HG03520 (cell line): Measurements from ENCODE around the gene USP7.

Source experiments
- ATAC-seq: cut with Tn5 transposase; IDR thresholded peaks from one replicate; pipeline ENCODE4 v1.9.1; 2021; ENCODE audit warnings: mild to moderate bottlenecking, moderate library complexity; ENCODE audit not compliant: unreplicated experiment

Gene USP7

GRCh38 chr16:8865145-8865882 is 98.4 kb downstream of the USP7 start:
- no peak for ATAC-seq

GRCh38 chr16:8864480-8865110 is 99.1 kb downstream of the USP7 start:
- ATAC-seq = no peak

DNA sequence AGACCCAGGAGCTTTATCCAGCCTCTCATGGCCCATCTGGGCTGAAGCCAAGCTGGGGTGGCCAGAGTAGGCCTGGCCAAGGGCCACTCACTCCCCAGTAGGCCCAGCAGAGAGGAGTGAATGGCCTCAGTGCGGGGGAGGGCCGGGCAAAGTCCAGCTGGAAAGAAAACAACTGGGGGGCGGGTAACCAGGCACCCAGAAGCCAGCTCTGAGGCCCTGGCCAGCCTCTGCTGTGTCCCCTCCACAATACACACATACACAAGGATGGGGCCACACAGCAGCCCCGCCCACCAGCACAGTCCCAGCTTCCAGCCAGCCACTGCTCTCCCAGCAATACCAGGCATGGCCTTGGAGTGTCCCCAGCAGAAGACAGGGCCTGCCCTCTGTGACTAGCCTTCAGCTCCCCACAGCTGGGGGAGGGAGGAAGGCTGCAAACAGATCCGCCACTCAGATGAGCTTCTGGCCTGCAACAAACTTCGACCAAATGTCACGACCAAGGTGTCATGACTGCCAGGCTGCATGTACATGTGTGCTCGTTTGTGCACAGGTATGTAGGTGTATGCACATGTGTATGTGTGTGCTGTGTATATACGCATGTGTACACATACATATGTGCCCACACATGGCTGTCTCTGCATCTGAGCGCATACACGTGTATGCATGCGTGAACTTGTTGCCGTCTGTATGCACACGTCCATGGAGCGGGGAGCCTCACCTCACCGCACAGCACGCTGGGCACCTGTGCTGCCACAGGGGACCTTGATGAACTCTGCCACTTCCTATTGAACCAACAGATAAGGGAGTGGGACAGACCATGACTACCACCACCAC is 99.9 kb downstream of the USP7 start:
- ATAC-seq = no peak

- ATAC-seq = no peak
Observed at GRCh38 chr16:8862309-8863130, 101.2 kb downstream of the USP7 start.

DNA sequence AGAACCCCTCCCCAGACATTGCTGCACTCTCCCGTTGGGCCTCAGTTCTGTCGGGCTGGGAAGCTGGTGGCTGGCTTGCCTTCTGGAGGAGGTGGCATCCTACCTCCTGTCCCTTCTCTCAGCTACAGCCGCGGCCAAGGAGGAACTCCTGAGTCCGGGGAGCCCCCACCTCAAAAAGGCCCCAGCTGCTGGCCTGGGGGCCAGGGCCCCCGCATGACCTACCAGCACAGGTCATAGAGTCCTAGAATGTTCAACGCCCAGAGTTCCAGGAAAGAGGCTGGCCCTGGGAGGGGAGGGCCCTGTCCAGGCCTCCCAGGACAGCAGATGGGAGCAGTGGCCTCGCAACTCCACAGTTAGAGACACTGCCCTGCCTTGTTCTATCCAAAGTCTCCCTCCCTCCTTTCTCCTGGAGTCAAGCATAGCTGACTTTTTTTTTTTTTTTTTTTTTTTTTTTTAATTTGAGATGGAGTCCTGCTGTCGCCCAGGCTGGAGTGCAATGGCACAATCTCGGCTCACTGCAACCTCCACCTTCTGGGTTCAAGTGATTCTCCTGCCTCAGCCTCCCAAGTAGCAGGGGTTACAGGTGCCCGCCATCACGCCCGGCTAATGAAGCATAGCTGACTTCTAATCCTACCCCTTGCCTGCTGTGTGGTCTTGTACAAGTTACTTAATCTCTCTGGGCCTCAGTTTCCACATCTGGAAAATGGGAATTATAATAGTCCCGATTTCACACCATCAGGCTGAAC is 102.0 kb downstream of the USP7 start:
- ATAC-seq = no peak

DNA sequence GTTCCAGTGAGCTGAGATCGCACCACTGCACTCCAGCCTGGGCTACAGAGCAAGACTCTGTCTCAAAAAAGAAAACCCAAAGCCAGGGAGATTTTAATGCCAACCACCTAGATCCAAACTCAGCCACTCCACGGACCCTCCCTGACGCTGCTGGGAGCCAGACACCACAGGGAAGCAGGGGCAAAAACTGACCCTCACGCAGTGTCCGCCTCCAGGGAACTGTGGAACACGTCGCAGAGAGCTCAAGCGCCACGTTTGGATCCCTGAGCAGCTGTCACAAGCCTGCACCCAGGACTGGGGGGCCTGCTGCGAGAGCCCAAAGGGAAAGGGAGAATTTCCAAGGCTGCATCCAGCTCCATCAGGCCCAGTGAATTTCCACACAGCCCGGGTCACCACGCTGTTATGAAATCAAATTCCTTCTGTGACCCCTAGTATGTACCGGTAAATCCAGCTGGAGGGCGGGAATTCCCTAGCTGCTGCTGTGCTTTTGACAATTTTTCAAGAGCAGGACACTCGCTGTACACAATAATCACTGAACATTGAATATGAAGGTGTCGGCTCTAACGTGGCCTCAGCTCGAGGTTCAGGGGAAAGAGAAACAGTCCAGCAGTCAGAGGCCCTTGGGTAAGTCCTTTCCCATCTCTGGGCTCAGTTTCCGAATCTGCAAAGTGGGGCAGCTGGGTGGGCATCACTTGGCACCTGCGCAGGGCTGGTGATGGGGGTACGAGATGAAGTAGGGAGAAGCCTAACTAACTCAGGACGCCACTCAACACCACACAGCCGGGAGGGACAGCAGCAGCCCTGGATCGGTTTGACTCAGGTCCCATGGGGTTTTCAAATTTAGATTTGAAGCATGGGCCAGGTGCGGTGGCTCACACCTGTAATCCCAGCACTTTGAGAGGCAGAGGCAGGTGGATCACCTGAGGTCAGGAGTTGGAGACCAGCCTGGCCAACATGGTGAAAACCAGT is 103.5 kb downstream of the USP7 start:
- ATAC-seq = no peak

DNA sequence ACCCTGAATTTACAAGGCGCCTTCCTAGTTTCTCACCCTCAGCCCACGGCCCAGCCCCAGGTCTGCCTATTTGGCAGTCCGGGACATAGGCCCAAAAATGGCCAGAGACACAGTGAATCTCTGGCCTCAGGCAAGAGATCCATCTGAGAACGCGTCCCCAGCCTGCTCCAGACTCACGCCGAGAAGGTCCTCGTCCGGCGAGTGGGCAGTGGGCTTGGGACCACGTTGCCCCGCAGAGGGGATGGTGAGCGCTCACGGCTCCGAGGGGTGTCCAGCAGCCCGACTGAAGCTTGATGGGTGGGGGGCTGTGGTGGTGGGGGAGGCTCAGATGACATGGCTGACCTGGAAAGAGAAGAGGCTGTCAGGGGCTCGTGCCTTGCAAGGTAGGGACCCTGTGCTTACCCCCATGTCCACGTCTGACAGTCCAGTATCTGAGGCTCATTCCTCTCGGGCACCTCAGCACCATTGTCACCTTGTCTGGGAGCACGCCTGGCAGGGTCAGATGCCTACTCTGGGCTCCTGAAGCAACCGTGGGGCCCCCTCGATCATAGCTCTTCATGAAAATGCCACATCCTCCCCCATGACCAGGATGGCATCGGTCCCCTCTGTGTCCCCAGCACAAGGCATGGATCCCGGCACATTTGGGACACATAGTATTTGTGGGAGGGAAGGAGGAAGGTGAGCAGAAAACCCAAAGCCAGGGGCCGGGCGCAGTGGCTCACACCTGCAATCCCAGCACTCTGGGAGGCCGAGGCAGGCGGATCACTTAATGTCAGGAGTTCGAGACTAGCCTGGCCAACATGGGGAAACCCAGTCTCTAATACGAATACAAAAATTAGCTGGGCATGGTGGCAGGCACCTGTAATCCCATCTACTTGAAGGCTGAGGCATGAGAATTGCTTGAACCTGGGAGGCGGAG is 104.5 kb downstream of the USP7 start:
- ATAC-seq = no peak

- ATAC-seq = no peak
Observed at GRCh38 chr16:8855972-8856371, 107.7 kb downstream of the USP7 start.

GRCh38 chr16:8855051-8855786 is 108.5 kb downstream of the USP7 start:
- ATAC-seq = no peak

DNA sequence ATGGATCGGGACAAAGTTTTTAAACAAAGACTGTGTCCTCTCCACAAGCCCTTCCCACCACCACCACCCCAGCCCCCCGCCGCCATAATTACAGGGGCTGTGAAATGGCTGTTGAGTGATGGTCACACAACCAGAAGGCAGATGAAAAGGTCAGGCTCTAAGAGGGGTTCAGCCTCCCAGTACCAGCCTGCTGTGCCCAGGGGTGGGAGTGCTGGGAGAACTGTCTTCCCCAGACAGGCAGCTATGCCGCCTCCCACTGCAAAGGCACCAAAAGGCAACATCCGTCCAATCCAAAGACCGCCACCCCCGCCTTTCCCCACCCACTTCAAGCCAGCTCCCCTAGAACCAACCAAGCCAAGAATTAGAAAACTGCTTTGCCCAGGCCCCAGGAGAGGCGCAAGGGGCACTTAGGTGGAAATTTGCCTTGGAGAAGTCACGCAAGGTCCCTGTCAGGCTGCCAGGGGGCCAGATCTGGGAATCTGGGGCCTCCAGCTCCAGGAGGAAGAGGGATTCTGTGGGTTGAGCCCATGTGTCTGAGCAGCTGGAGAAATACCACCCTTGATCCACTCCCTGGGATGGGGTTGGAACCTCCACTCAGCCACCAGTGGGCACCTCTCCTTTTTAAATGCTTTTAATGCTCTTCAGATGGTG is 109.3 kb downstream of the USP7 start:
- no peak for ATAC-seq

DNA sequence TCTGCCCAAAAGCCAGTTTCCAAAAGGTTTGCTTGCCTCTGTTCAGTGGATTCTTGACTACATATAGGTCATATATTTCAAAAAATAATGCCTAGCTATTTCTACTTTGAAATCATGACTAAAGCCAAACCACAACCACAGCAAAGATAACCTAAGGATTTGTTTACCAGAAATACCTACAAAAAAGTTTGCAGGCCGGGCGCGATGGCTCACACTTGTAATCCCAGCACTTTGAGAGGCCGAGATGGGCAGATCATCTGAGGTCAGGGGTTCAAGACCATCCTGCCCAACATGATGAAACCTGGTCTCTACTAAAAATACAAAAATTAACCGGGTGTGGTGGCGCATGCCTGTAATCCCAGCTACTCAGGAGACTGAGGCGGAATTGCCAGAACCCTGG is 110.1 kb downstream of the USP7 start:
- no peak for ATAC-seq

DNA sequence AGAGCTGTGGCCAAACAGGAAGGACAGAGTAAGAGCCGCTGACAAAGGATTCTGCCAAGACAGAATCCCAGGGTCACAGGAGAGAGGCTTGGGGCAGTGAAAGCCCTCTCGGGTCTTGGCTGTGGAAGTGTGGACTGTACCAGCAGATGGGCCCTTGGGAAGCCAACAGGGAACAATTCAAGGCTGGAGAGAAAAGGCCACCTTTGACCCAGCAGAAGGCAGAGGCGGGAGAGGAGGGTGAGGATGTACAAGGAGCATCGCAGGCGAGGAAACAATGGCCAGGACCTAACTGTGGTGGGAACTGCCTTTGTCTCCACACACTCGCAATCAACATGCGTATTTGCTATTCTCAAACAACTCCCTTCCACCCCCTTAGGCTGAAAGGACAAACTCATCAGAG is 110.6 kb downstream of the USP7 start:
- no peak for ATAC-seq

DNA sequence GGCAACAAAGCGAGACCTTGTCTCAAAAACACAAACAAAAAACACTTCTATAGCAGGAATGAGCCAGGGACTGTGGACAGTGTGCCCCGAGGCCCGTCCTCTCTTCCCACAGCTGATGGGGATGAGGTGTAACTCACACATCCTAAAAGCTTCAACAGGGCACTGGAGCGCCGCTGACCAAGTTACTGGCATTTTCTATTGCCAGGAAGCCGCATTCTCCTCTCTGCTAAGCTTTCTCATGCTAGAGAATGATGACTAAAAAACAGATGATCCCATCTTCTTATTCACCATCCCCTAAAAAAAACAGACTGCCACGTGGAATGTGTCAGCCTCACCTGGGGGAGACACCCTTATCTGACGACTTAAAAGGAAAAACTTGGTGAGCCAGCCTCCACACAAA is 111.2 kb downstream of the USP7 start:
- no peak for ATAC-seq

- no peak for ATAC-seq
Observed at GRCh38 chr16:8851761-8852403, 111.8 kb downstream of the USP7 start.

DNA sequence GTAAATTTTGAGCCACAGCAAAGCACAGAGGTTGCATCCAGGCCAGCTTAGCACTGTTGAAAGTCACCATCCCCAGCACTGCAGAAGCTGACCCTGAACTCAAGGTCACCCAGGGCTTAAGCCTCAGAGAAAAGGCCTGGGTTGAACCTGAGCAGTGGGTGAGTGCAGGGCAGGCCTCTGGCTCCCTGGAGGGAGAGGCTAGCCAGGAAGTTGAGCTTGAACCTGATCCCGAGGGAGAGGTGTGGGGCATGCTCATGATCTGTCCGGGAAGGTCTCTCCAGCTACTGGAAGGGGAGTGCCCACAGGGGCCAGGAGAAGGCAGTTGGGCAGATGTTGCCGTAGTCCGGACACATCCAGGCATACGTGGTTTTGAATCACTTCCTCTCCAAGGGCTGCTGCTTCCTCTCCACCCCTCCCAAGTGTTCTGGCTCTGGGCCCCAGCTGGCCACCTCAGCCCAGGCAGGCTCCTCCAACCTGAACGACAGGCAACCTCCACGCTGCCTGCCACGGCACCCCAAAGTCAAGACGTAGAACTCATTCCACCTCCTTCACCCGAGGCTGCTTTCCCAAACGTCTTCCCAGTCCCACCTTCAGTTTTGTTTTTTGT is 113.3 kb downstream of the USP7 start:
- no peak for ATAC-seq

DNA sequence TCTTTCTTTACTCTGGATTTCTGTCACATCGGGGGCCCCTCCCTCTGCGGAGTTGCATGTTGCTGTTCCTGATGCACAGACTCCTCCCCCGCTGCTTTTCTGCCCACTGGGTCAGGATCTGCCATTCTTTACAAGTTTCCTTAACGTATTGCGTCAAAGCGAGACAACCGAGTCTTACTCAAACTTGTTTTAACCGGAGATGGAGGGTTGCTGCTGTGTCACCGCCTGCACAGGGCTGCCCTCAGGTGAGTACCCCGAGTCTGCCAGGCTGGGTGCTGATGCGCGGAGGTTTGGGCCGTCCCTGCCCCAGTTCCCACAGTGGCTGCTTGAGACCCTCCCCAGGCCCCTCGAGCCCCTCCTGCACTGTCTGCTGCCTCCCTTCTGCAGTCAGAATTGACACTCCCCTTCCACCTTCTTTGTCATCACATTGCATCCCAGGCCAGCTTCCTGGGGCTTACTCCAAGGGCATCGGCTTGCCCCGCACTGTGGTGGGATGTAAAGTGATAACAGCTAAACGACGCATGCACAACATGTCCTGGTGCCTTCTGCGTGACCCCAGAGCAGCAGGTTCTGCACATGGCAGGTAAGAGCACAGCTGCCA is 114.2 kb downstream of the USP7 start:
- no peak for ATAC-seq
